ENCODE results near the gene ZIC2. TPM values are rescaled to one million over a fixed set of nuclear protein-coding genes. Genes with fewer than 3 reads are reported as not detected.

Gene ZIC2
- total RNA-seq, 2 donors from 2014 or later, result 0.11 to 0.82 TPM

GRCh38 chr13:99994638-99995020, 13.0 kb downstream of the ZIC2 start:
- no peak overlapping the region for H3K27ac ChIP-seq
- H3K9me3 ChIP-seq, result no peaks in the 10 kb centered on the region
- intact Hi-C loops (cut with DNase I), result loop anchor here (10.0 kb wide), 1 partner anchor 240 kb away; no protein-coding TSS in a partner anchor
- no peak for DNase-seq
- no peak for TF ChIP-seq CTCF (IDR thresholded peaks at IDR 0.05)
- no peak overlapping the region for H3K4me3 ChIP-seq
- no peaks in the 10 kb centered on the region for H3K36me3 ChIP-seq
- H3K9ac ChIP-seq (ENCODE audit: low read depth in 2 of 2, low read length in 2 of 2), result no peak overlapping the region
- H3K4me1 ChIP-seq, result peaks cover 7% of the 10 kb centered on the region
- H3K27me3 ChIP-seq, result peaks cover 93% of the 10 kb centered on the region

- no peaks in the 10 kb centered on the region for H3K9me3 ChIP-seq
- H3K4me3 ChIP-seq, result no peak overlapping the region
- peaks cover 4% of the 10 kb centered on the region for H3K4me1 ChIP-seq
- TF ChIP-seq CTCF (IDR thresholded peaks at IDR 0.05), result no peak
- no peak overlapping the region for H3K9ac ChIP-seq (ENCODE audit: low read depth in 2 of 2, low read length in 2 of 2)
- DNase-seq, result no peak
- H3K36me3 ChIP-seq, result no peaks in the 10 kb centered on the region
- intact Hi-C loops (cut with DNase I), result loop anchor here (10.0 kb wide), 1 partner anchor 240 kb away; no protein-coding TSS in a partner anchor
- peaks cover 90% of the 10 kb centered on the region for H3K27me3 ChIP-seq
- no peak overlapping the region for H3K27ac ChIP-seq
Observed at GRCh38 chr13:99995104-99995588, 13.6 kb downstream of the ZIC2 start.

- no peak overlapping the region for H3K27ac ChIP-seq
- peaks cover 4% of the 10 kb centered on the region for H3K4me1 ChIP-seq
- no peaks in the 10 kb centered on the region for H3K36me3 ChIP-seq
- H3K9me3 ChIP-seq, result no peaks in the 10 kb centered on the region
- no peak overlapping the region for H3K4me3 ChIP-seq
- intact Hi-C loops (cut with DNase I), result loop anchor here (10.0 kb wide), 1 partner anchor 239 kb away; no protein-coding TSS in a partner anchor
- TF ChIP-seq CTCF (IDR thresholded peaks at IDR 0.05), result no peak
- peaks cover 86% of the 10 kb centered on the region for H3K27me3 ChIP-seq
- H3K9ac ChIP-seq (ENCODE audit: low read depth in 2 of 2, low read length in 2 of 2), result no peak overlapping the region
- no peak for DNase-seq
Observed at GRCh38 chr13:99995589-99996380, 14.2 kb downstream of the ZIC2 start.

- Histone ChIP-seq H3K36me3 (no peaks in the 10 kb centered on the region), H3K27me3 (peaks cover 79% of the 10 kb centered on the region), H3K9ac (ENCODE audit: low read depth in 2 of 2, low read length in 2 of 2) (no peak overlapping the region), H3K4me1 (peaks cover 4% of the 10 kb centered on the region), H3K9me3 (no peaks in the 10 kb centered on the region), H3K4me3 (no peak overlapping the region), H3K27ac (no peak overlapping the region)
- intact Hi-C loops (cut with DNase I), result loop anchor here (10.0 kb wide), 1 partner anchor 238 kb away; no protein-coding TSS in a partner anchor
- DNase-seq, result no peak
- TF ChIP-seq CTCF (IDR thresholded peaks at IDR 0.05), result no peak
Observed at GRCh38 chr13:99996381-99996973, 14.9 kb downstream of the ZIC2 start.

GRCh38 chr13:99997702-99998214, 16.2 kb downstream of the ZIC2 start:
- Histone ChIP-seq H3K9ac (ENCODE audit: low read depth in 2 of 2, low read length in 2 of 2) (no peak overlapping the region), H3K9me3 (no peaks in the 10 kb centered on the region), H3K4me3 (no peak overlapping the region), H3K27me3 (peaks cover 66% of the 10 kb centered on the region), H3K4me1 (peaks cover 4% of the 10 kb centered on the region), H3K27ac (no peak overlapping the region), H3K36me3 (no peaks in the 10 kb centered on the region)
- DNase-seq, result no peak
- intact Hi-C loops (cut with DNase I), result loop anchor here (10.0 kb wide), 1 partner anchor 237 kb away; no protein-coding TSS in a partner anchor
- no peak for TF ChIP-seq CTCF (IDR thresholded peaks at IDR 0.05)

Measured in colonic mucosa (tissue), 4 donors.